Esophagus squamous epithelium (tissue), 4 donors: ENCODE data around the gene PTPN20.

Experiments used
- CTCF ChIP-seq, 6 experiments: fragments of 450-650 bp in 4 of 6; fragments of 200-600 bp in 2 of 6; sonication (generic) in 2 of 6; IDR thresholded peaks; one replicate each; pipeline ENCODE4 v1.5.1; 2016 to 2019; ENCODE audit warnings: antibody characterized with exemption in 6 of 6, mild to moderate bottlenecking in 4 of 6, moderate library complexity in 4 of 6
- POLR2A ChIP-seq, 4 donors: fragments of 450-650 bp; IDR thresholded peaks; one replicate each; pipeline ENCODE4 v1.6.1; 2017; ENCODE audit warnings: antibody characterized with exemption in 4 of 4, mild to moderate bottlenecking in 4 of 4, moderate library complexity in 3 of 4

GRCh38 chr10:46992803-46993561, 81.8 kb downstream of the PTPN20 start:
- TF ChIP-seq CTCF (IDR thresholded peaks at IDR 0.05) (peak in 3 of 6 experiments; percentile 8 to 40 (median 12)), POLR2A (IDR thresholded peaks at IDR 0.05) (no peak)
